ENCODE data around the gene PPP1R2. TPM values are rescaled to one million over a fixed set of nuclear protein-coding genes. Genes with fewer than 3 reads are reported as not detected.

PPP1R2 gene
- total and polyA plus RNA-seq, 9 of the 15 experiments (the other 6 are each of a cell fraction or from before 2014, with no cell fraction given), result 9.4 to 115 (median 40.3) TPM

- DNase-seq (ENCODE audit: extremely low read depth in 1 of 4, low spot score in 3 of 4), result peak in 2 of 4 experiments; percentile 30 to 53
- H2AFZ ChIP-seq (ENCODE audit: low read depth, low read length), result peak overlapping the region; percentile 64
- no peaks in the 10 kb centered on the region for H3K9me1 ChIP-seq (ENCODE audit: control insufficient read depth, insufficient read depth, low read length)
- peak; percentile 72 for FAIRE-seq
- no peak overlapping the region for H3K9ac ChIP-seq (ENCODE audit: insufficient read depth in 1 of 2, low read depth in 2 of 2, low read length in 2 of 2)
- H3K4me3 ChIP-seq, result no peak overlapping the region
- WGBS (ENCODE audit: insufficient coverage, low coverage, missing lambda C conversion rate), result 7% methylated on average over 7 of the region's 7 CpGs
- peak; percentile 47 for ATAC-seq
- no peak overlapping the region for H3K27ac ChIP-seq (ENCODE audit: extremely low read depth, low read depth, low read length)
- peaks cover 8% of the 10 kb centered on the region in 2 experiments; a peak in 4 of 5 replicates for H3K4me1 ChIP-seq (replicated peaks in 1 of 2; ENCODE audit: control insufficient read depth in 2 of 2, insufficient read depth in 2 of 2, low read length in 2 of 2)
- intact Hi-C loops (cut with micrococcal nuclease) (no loop called here), in situ Hi-C loops (cut with MboI) (no loop called here)
- no peaks in the 10 kb centered on the region for H3K9me3 ChIP-seq (replicated peaks; ENCODE audit: control insufficient read depth, insufficient read depth, low read depth, low read length)
- H3K79me2 ChIP-seq (ENCODE audit: control insufficient read depth, insufficient read depth, low read length), result no peaks in the 10 kb centered on the region
- POLR2A ChIA-PET, result interaction anchor here (1.1 kb wide), 1 partner anchor 22 kb away, joined by 3 read pairs; the partner anchor contains the start of gene PPP1R2
- CTCF ChIA-PET (ENCODE audit: low intra/inter-chr PET ratio), result no interaction called here
- H3K36me3 ChIP-seq (ENCODE audit: control insufficient read depth, insufficient read depth, low read length), result no peaks in the 10 kb centered on the region
- peaks cover 2 to 9% of the 10 kb centered on the region in 2 experiments; a peak in 4 of 5 replicates for H3K27me3 ChIP-seq (ENCODE audit: control insufficient read depth in 2 of 2, insufficient read depth in 2 of 2, low read length in 2 of 2)
- no TSS peak for BruUV-seq (replicated peaks)
- H4K20me1 ChIP-seq (replicated peaks; ENCODE audit: control insufficient read depth, insufficient read depth, low read length), result no peaks in the 10 kb centered on the region
- peak overlapping the region; percentile 28; the same call in 1 of the 2 replicates for H3K4me2 ChIP-seq (ENCODE audit: insufficient read depth, low read length)
- TF ChIP-seq, protein P1, sequence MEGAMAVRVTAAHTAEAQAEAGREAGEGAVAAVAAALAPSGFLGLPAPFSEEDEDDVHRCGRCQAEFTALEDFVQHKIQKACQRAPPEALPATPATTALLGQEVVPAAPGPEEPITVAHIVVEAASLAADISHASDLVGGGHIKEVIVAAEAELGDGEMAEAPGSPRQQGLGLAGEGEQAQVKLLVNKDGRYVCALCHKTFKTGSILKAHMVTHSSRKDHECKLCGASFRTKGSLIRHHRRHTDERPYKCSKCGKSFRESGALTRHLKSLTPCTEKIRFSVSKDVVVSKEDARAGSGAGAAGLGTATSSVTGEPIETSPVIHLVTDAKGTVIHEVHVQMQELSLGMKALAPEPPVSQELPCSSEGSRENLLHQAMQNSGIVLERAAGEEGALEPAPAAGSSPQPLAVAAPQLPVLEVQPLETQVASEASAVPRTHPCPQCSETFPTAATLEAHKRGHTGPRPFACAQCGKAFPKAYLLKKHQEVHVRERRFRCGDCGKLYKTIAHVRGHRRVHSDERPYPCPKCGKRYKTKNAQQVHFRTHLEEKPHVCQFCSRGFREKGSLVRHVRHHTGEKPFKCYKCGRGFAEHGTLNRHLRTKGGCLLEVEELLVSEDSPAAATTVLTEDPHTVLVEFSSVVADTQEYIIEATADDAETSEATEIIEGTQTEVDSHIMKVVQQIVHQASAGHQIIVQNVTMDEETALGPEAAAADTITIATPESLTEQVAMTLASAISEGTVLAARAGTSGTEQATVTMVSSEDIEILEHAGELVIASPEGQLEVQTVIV (CRISPR knock-in tag; IDR thresholded peaks at IDR 0.05; ENCODE audit: borderline replicate concordance), result no peak
- no peak for TF ChIP-seq BRCA1 (IDR thresholded peaks at IDR 0.05)
- no peak for TF ChIP-seq BRCA1 (CRISPR knock-in tag; IDR thresholded peaks at IDR 0.05)
- TF ChIP-seq MBD2 (IDR thresholded peaks at IDR 0.05; ENCODE audit: borderline replicate concordance, low read depth), result no peak
- no peak for TF ChIP-seq MNT (conservative IDR thresholded peaks at IDR 0.05)
- peak; percentile 82 for TF ChIP-seq L3MBTL2 (IDR thresholded peaks at IDR 0.05)
- TF ChIP-seq, protein P2, sequence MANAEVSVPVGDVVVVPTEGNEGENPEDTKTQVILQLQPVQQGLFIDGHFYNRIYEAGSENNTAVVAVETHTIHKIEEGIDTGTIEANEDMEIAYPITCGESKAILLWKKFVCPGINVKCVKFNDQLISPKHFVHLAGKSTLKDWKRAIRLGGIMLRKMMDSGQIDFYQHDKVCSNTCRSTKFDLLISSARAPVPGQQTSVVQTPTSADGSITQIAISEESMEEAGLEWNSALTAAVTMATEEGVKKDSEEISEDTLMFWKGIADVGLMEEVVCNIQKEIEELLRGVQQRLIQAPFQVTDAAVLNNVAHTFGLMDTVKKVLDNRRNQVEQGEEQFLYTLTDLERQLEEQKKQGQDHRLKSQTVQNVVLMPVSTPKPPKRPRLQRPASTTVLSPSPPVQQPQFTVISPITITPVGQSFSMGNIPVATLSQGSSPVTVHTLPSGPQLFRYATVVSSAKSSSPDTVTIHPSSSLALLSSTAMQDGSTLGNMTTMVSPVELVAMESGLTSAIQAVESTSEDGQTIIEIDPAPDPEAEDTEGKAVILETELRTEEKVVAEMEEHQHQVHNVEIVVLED (CRISPR knock-in tag; IDR thresholded peaks at IDR 0.05), result no peak
- no peak for TF ChIP-seq ZNF583 (CRISPR knock-in tag; IDR thresholded peaks at IDR 0.05)
- TF ChIP-seq CREM (IDR thresholded peaks at IDR 0.05; ENCODE audit: low read depth), result 0 out of 2 replicates have a peak, but pooled peaks have one; percentile 19
- TF ChIP-seq HMG20A (CRISPR knock-in tag; conservative IDR thresholded peaks at IDR 0.05), result no peak
- no peak for TF ChIP-seq ZNF785 (CRISPR knock-in tag; IDR thresholded peaks at IDR 0.05)
- TF ChIP-seq RUNX1 (IDR thresholded peaks at IDR 0.05; ENCODE audit: low read depth), result no peak
- TF ChIP-seq BRD4 (IDR thresholded peaks at IDR 0.05), result no peak
- no peak for TF ChIP-seq ATF1 (CRISPR knock-in tag; IDR thresholded peaks at IDR 0.05)
- no peak for TF ChIP-seq ATF1 (tag; IDR thresholded peaks at IDR 0.05)
- no peak for TF ChIP-seq JUN (IDR thresholded peaks at IDR 0.05; ENCODE audit: borderline replicate concordance, low read depth, low read length)
- TF ChIP-seq JUN (CRISPR knock-in tag; IDR thresholded peaks at IDR 0.05; ENCODE audit: borderline replicate concordance), result no peak
- TF ChIP-seq ZNF23 (CRISPR knock-in tag; IDR thresholded peaks at IDR 0.05), result no peak
- TF ChIP-seq ZNF124 (CRISPR knock-in tag; IDR thresholded peaks at IDR 0.05), result no peak
- TF ChIP-seq NFYB (IDR thresholded peaks at IDR 0.05; ENCODE audit: extremely low read depth, insufficient read length), result peak; percentile 55
These were observed 22.6 kb upstream of the PPP1R2 start for GRCh38 chr3:195565716-195566115.

Data from K562 (cell line).